H1 (cell line): ENCODE data around the gene AKR7A2. TPM values are rescaled to one million over a fixed set of nuclear protein-coding genes. Genes with fewer than 3 reads are reported as not detected.

Source experiments
- BACH1 ChIP-seq: IDR thresholded peaks from 2 replicates; pipeline ENCODE4 v1.6.1; 2012; ENCODE audit warnings: low read length, improper control_type of control experiment
- CBX8 ChIP-seq: fragments of 300-800, 300-1000 bp; sonication (generic); IDR thresholded peaks from 2 replicates; pipeline ENCODE4 v1.7.1; 2016; ENCODE audit warnings: low read depth, low read length, borderline replicate concordance
- NRF1 ChIP-seq: IDR thresholded peaks from 2 replicates; pipeline ENCODE4 v1.6.1; 2011; ENCODE audit warnings: mild to moderate bottlenecking, low read depth, low read length, improper control_type of control experiment
- RNF2 ChIP-seq: fragments of 200-900, 300-1000 bp; sonication (generic); IDR thresholded peaks from 2 replicates; pipeline ENCODE4 v1.7.1; 2016; ENCODE audit warnings: borderline replicate concordance, low read depth, mild to moderate bottlenecking, antibody characterized with exemption, low read length; ENCODE audit not compliant: poor library complexity, severe bottlenecking; ENCODE audit errors: missing control alignments
- polyA plus RNA-seq, 7 experiments: library from polyadenylated mRNA; depleted of rRNA in 3 of 7; stranded (reverse) in 5 of 7; unstranded in 2 of 7; fragments of >200 nt in 5 of 7; fragments of 200-250 nt in 2 of 7; gene quantifications; 1 replicate in 5 of 7; 2 replicates in 1 of 7; 4 replicates in 1 of 7; pipeline versions ENCODE4 v1.2.1 to v1.2.3, GENCODE V29; 2011 to 2013; ENCODE audit warnings: missing spikeins in 2 of 7, mixed read lengths in 2 of 7
- total RNA-seq: library from RNA; stranded (reverse); fragmentation: NEBNext Ultra II Directional; extraction: Animal tissue kit (Norgen Biotek cat#: 25700); gene quantifications from 2 replicates; pipeline ENCODE4 v1.2.1, GENCODE V29; 2021

AKR7A2 gene
- total and polyA plus RNA-seq, 2 of the 8 experiments (the other 6 are each of a cell fraction or from before 2014, with no cell fraction given), result 32.0 to 48.3 TPM

- TF ChIP-seq RNF2 (no peak), CBX8 (no peak), BACH1 (no peak), NRF1 (no peak)
Measured at GRCh38 chr1:19321071-19321470, 9.1 kb upstream of the AKR7A2 start (continued).
